Measurements from ENCODE around the gene HRCT1. TPM values are rescaled to one million over a fixed set of nuclear protein-coding genes. Genes with fewer than 3 reads are reported as not detected.

The HRCT1 gene
- total RNA-seq, 4 donors from 2014 or later: 5.1 to 17.5 (median 11.3) TPM

- ATAC-seq (ENCODE audit: low FRiP score) (no peak), DNase-seq (ENCODE audit: low spot score) (no peak)
- TF ChIP-seq CTCF (IDR thresholded peaks at IDR 0.05): no peak
Measured at GRCh38 chr9:35942286-35942685, 36.3 kb downstream of the HRCT1 start.

GRCh38 chr9:35944173-35944572, 38.2 kb downstream of the HRCT1 start:
- ATAC-seq (ENCODE audit: low FRiP score) (no peak), DNase-seq (ENCODE audit: low spot score) (no peak)
- TF ChIP-seq CTCF (IDR thresholded peaks at IDR 0.05): no peak

- DNase-seq (ENCODE audit: low spot score) (no peak), ATAC-seq (ENCODE audit: low FRiP score) (no peak)
- no peak for TF ChIP-seq CTCF (IDR thresholded peaks at IDR 0.05)
Measured at GRCh38 chr9:35944841-35945240, 38.8 kb downstream of the HRCT1 start.

- peak in 1 of 3 donors; percentile 78 for TF ChIP-seq CTCF (IDR thresholded peaks at IDR 0.05)
- ATAC-seq (ENCODE audit: low FRiP score) (peak; percentile 89), DNase-seq (ENCODE audit: low spot score) (peak; percentile 75)
Measured at GRCh38 chr9:35945341-35946018, 39.5 kb downstream of the HRCT1 start.

- no peak for ATAC-seq (ENCODE audit: low FRiP score)
- no peak for DNase-seq (ENCODE audit: low spot score)
- TF ChIP-seq CTCF (IDR thresholded peaks at IDR 0.05): no peak
Measured at GRCh38 chr9:35948451-35948850, 42.4 kb downstream of the HRCT1 start.

GRCh38 chr9:35948901-35949318, 42.9 kb downstream of the HRCT1 start:
- ATAC-seq (ENCODE audit: low FRiP score) (no peak), DNase-seq (ENCODE audit: low spot score) (no peak)
- no peak for TF ChIP-seq CTCF (IDR thresholded peaks at IDR 0.05)

GRCh38 chr9:35951736-35952135, 45.7 kb downstream of the HRCT1 start:
- ATAC-seq (ENCODE audit: low FRiP score) (no peak), DNase-seq (ENCODE audit: low spot score) (no peak)
- no peak for TF ChIP-seq CTCF (IDR thresholded peaks at IDR 0.05)
